GM12864 (cell line): ENCODE data around the gene ANAPC2.
A peak's percentile ranks its signal among the peaks of the same experiment; 100 is the strongest.

Experiments used
- DNase-seq: peaks from one replicate; pipeline ENCODE4 v3.0.0-alpha.2; 2011; ENCODE audit warnings: low read depth
- H3K4me3 ChIP-seq: 2 replicates; pipeline ENCODE4 v1.5.1; 2011; ENCODE audit warnings: mild to moderate bottlenecking, low read depth, low read length, control low read depth
- TF ChIP-seq, protein P1 (sequence below): IDR thresholded peaks from 2 replicates; pipeline ENCODE4 v1.5.1; 2011; ENCODE audit warnings: low read depth, mild to moderate bottlenecking, moderate library complexity, low read length, control low read depth, inconsistent platforms; ENCODE audit errors: missing control alignments

ANAPC2 gene

GRCh38 chr9:137200311-137201204 is 12.2 kb upstream of the ANAPC2 start, which contains the start of gene TPRN:
TSS of gene TPRN (minus strand) at chr9:137200741. CDS start at chr9:137200711, 30 bp downstream.
- H3K4me3 ChIP-seq, result peak within 1 kb of the TSS; percentile 67
- TF ChIP-seq, protein P1, sequence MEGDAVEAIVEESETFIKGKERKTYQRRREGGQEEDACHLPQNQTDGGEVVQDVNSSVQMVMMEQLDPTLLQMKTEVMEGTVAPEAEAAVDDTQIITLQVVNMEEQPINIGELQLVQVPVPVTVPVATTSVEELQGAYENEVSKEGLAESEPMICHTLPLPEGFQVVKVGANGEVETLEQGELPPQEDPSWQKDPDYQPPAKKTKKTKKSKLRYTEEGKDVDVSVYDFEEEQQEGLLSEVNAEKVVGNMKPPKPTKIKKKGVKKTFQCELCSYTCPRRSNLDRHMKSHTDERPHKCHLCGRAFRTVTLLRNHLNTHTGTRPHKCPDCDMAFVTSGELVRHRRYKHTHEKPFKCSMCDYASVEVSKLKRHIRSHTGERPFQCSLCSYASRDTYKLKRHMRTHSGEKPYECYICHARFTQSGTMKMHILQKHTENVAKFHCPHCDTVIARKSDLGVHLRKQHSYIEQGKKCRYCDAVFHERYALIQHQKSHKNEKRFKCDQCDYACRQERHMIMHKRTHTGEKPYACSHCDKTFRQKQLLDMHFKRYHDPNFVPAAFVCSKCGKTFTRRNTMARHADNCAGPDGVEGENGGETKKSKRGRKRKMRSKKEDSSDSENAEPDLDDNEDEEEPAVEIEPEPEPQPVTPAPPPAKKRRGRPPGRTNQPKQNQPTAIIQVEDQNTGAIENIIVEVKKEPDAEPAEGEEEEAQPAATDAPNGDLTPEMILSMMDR, result no peak
- peak; percentile 98 for DNase-seq

- TF ChIP-seq, protein P1, result no peak
- H3K4me3 ChIP-seq, result peak overlapping the region; percentile 67
- DNase-seq, result no peak
Observed at GRCh38 chr9:137199411-137200121, 11.2 kb upstream of the ANAPC2 start.

- TF ChIP-seq, protein P1, result no peak
- no peak for DNase-seq
- no peak overlapping the region for H3K4me3 ChIP-seq
Observed at GRCh38 chr9:137198902-137199283, 10.5 kb upstream of the ANAPC2 start.

- DNase-seq, result no peak
- no peak overlapping the region for H3K4me3 ChIP-seq
- TF ChIP-seq, protein P1, result no peak
Observed at GRCh38 chr9:137198051-137198901, 9.9 kb upstream of the ANAPC2 start.

- DNase-seq, result no peak
- H3K4me3 ChIP-seq, result no peak overlapping the region
- TF ChIP-seq, protein P1, result no peak
Observed at GRCh38 chr9:137195525-137196220, 7.3 kb upstream of the ANAPC2 start.

DNA sequence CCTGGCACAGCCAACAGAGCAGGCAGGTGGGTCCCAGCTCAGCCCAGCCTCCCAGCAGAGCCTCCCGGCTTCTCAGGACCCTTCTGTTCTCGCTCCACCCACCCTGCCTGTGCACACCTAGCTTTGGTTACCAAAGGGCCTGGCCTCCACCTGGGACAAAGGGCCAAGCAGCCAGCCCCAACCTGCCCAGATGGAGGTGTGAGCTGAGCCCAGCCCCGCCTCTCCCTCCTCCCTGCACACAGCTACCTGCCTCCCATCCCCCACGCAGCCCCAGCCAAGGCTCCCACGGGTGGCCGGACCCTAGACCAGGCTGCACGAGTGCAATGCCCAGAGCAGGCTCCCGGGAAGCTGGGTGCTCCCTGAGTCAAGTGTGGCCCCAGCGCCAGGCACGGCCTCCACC is 6.5 kb upstream of the ANAPC2 start:
- DNase-seq, result no peak

More for the DNA sequence above, 6.5 kb upstream of the ANAPC2 start:
- no peak overlapping the region for H3K4me3 ChIP-seq
- TF ChIP-seq, protein P1, result no peak
